SU-DHL-6 (cell line): ENCODE measurements around the gene POLK.

Experiments
- EZH2phosphoT487 ChIP-seq: fragments of 200-600 bp; sonication (generic), shearing (Covaris generic); conservative IDR thresholded peaks from 2 replicates; pipeline ENCODE4 v1.6.1; 2018; ENCODE audit warnings: mild to moderate bottlenecking, antibody characterized with exemption, low read length, moderate library complexity, mixed read lengths
- TF ChIP-seq, protein P1 (sequence below): fragments of 200-600 bp; sonication (generic); IDR thresholded peaks from one replicate; pipeline ENCODE4 v1.5.1; 2017; ENCODE audit warnings: antibody characterized with exemption, mild to moderate bottlenecking, low read length, moderate library complexity; ENCODE audit not compliant: insufficient read depth, poor library complexity, severe bottlenecking

GRCh38 chr5:75536694-75537360, 25.1 kb downstream of the POLK start:
- TF ChIP-seq, protein P1, sequence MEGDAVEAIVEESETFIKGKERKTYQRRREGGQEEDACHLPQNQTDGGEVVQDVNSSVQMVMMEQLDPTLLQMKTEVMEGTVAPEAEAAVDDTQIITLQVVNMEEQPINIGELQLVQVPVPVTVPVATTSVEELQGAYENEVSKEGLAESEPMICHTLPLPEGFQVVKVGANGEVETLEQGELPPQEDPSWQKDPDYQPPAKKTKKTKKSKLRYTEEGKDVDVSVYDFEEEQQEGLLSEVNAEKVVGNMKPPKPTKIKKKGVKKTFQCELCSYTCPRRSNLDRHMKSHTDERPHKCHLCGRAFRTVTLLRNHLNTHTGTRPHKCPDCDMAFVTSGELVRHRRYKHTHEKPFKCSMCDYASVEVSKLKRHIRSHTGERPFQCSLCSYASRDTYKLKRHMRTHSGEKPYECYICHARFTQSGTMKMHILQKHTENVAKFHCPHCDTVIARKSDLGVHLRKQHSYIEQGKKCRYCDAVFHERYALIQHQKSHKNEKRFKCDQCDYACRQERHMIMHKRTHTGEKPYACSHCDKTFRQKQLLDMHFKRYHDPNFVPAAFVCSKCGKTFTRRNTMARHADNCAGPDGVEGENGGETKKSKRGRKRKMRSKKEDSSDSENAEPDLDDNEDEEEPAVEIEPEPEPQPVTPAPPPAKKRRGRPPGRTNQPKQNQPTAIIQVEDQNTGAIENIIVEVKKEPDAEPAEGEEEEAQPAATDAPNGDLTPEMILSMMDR: no peak
- TF ChIP-seq EZH2phosphoT487: no peak
